Liver (tissue), 9 donors: ENCODE results near the gene NFAT5. TPM values are rescaled to one million over a fixed set of nuclear protein-coding genes. Genes with fewer than 3 reads are reported as not detected.

ENCODE experiments used
- DNase-seq: peaks from one replicate; pipeline ENCODE4 v3.0.0-alpha.2; 2017; ENCODE audit warnings: low spot score
- H3K27ac ChIP-seq, 2 donors: one replicate each; pipeline ENCODE4 v1.7.0; 2013; ENCODE audit warnings: inconsistent platforms in 2 of 2, low read length in 2 of 2, control low read depth in 1 of 2, low read depth in 1 of 2, mild to moderate bottlenecking in 1 of 2
- H3K27me3 ChIP-seq, 4 donors: one replicate each; pipeline versions ENCODE4 v1.6.1 to v1.7.0; 2013; ENCODE audit warnings: low read length in 3 of 4, inconsistent platforms in 1 of 4, mild to moderate bottlenecking in 1 of 4, moderate library complexity in 1 of 4; ENCODE audit not compliant: control insufficient read depth in 4 of 4, insufficient read depth in 4 of 4
- H3K36me3 ChIP-seq, 4 donors: one replicate each; pipeline versions ENCODE4 v1.6.1 to v1.7.0; 2013; ENCODE audit warnings: low read length in 3 of 4, mild to moderate bottlenecking in 3 of 4, low read depth in 1 of 4, moderate library complexity in 1 of 4; ENCODE audit not compliant: control insufficient read depth in 4 of 4, insufficient read depth in 3 of 4
- H3K4me1 ChIP-seq, 4 donors: one replicate each; pipeline versions ENCODE4 v1.6.1 to v1.7.0; 2013; ENCODE audit warnings: low read length in 3 of 4, mild to moderate bottlenecking in 3 of 4, moderate library complexity in 1 of 4; ENCODE audit not compliant: control insufficient read depth in 4 of 4, insufficient read depth in 4 of 4
- H3K4me3 ChIP-seq, 3 donors: one replicate each; pipeline versions ENCODE4 v1.6.1 to v1.7.0; 2013; ENCODE audit warnings: low read length in 3 of 3, control low read depth in 1 of 3, low read depth in 1 of 3, mild to moderate bottlenecking in 1 of 3
- H3K9ac ChIP-seq, 2 donors: one replicate each; pipeline ENCODE4 v1.7.0; 2013; ENCODE audit warnings: low read length in 2 of 2, mild to moderate bottlenecking in 2 of 2, moderate library complexity in 2 of 2, control low read depth in 1 of 2, low read depth in 1 of 2
- H3K9me3 ChIP-seq, 4 donors: one replicate each; pipeline versions ENCODE4 v1.6.1 to v1.7.0; 2013; ENCODE audit warnings: low read length in 3 of 4; ENCODE audit not compliant: control insufficient read depth in 4 of 4
- ATF3 ChIP-seq: IDR thresholded peaks from 2 replicates; pipeline ENCODE4 v1.6.1; 2016; ENCODE audit warnings: antibody characterized with exemption
- CTCF ChIP-seq: fragments of 150-350 bp; IDR thresholded peaks from 2 replicates; pipeline ENCODE4 v1.5.1; 2017; ENCODE audit warnings: improper control_type of control experiment, low read depth, low read length; ENCODE audit not compliant: missing input control
- EGR1 ChIP-seq, 2 donors: IDR thresholded peaks; 2 replicates each; pipeline ENCODE4 v1.6.1; 2016 to 2018; ENCODE audit warnings: antibody characterized with exemption in 2 of 2, low read depth in 2 of 2
- FOXA1 ChIP-seq: IDR thresholded peaks from 2 replicates; pipeline ENCODE4 v1.6.1; 2016; ENCODE audit warnings: antibody characterized with exemption
- HNF4A ChIP-seq, 2 donors: conservative IDR thresholded peaks; 2 replicates each; pipeline ENCODE4 v1.6.1; 2016; ENCODE audit warnings: antibody characterized with exemption in 2 of 2, mild to moderate bottlenecking in 2 of 2
- HNF4G ChIP-seq: IDR thresholded peaks from 2 replicates; pipeline ENCODE4 v1.6.1; 2016; ENCODE audit warnings: antibody characterized with exemption
- MAX ChIP-seq: IDR thresholded peaks from 2 replicates; pipeline ENCODE4 v1.6.1; 2016; ENCODE audit warnings: antibody characterized with exemption
- NR2F2 ChIP-seq: IDR thresholded peaks from 2 replicates; pipeline ENCODE4 v1.6.1; 2016; ENCODE audit warnings: antibody characterized with exemption
- RAD21 ChIP-seq, 2 donors: IDR thresholded peaks; 2 replicates each; pipeline ENCODE4 v1.6.1; 2016; ENCODE audit warnings: antibody characterized with exemption in 2 of 2, mild to moderate bottlenecking in 2 of 2
- REST ChIP-seq: IDR thresholded peaks from 2 replicates; pipeline ENCODE4 v1.6.1; 2016; ENCODE audit warnings: antibody characterized with exemption, mild to moderate bottlenecking
- RXRA ChIP-seq, 2 donors: IDR thresholded peaks; 2 replicates each; pipeline ENCODE4 v1.6.1; 2017 to 2018; ENCODE audit warnings: antibody characterized with exemption in 2 of 2, mild to moderate bottlenecking in 1 of 2
- TAF1 ChIP-seq: conservative IDR thresholded peaks from 2 replicates; pipeline ENCODE4 v1.6.1; 2016; ENCODE audit warnings: antibody characterized with exemption, mild to moderate bottlenecking
- YY1 ChIP-seq: IDR thresholded peaks from 2 replicates; pipeline ENCODE4 v1.6.1; 2016; ENCODE audit warnings: antibody characterized with exemption, mild to moderate bottlenecking
- ZBTB33 ChIP-seq: IDR thresholded peaks from 2 replicates; pipeline ENCODE4 v1.6.1; 2016; ENCODE audit warnings: antibody characterized with exemption
- WGBS: extraction: QIAGEN DNeasy Blood & Tissue Kit; methylation state at CpG from one replicate; pipeline ENCODE4 v1.1.7; 2013; 5-methylcytosine and 5-hydroxymethylcytosine counted together
- polyA plus RNA-seq, 2 donors: library from polyadenylated mRNA; stranded (reverse) in 1 of 2; unstranded in 1 of 2; fragments of 200-250 nt in 1 of 2; fragments of >200 nt in 1 of 2; fragmentation: Nextera tagmentation in 1 of 2; extraction: Ambion mirVana in 1 of 2; gene quantifications; one replicate each; pipeline versions ENCODE4 v1.2.1 to v1.2.3, GENCODE V29; 2013 to 2015
- total RNA-seq, 2 donors: library from RNA; depleted of rRNA; stranded (reverse); fragments of >200 nt; gene quantifications; one replicate each; pipeline ENCODE4 v1.2.3, GENCODE V29; 2014
- donor health status: healthy.
- donor health status: healthy.
- donor health status: healthy.
- donor health status: healthy.
- donor health status: healthy.

Gene NFAT5
- total and polyA plus RNA-seq, 4 donors, result 1.5 to 21.0 (median 11.2) TPM

- Histone ChIP-seq H3K36me3 (no peaks in the 10 kb centered on the region), H3K9ac (no peak overlapping the region), H3K27me3 (no peaks in the 10 kb centered on the region), H3K9me3 (no peaks in the 10 kb centered on the region), H3K27ac (no peak overlapping the region), H3K4me3 (no peak overlapping the region), H3K4me1 (no peaks in the 10 kb centered on the region)
- no peak for TF ChIP-seq REST
- TF ChIP-seq RXRA (IDR thresholded peaks at IDR 0.05), result no peak
- no peak for TF ChIP-seq TAF1
- TF ChIP-seq FOXA1, result no peak
- no peak for TF ChIP-seq RAD21 (IDR thresholded peaks at IDR 0.05)
- TF ChIP-seq ZBTB33, result no peak
- no peak for TF ChIP-seq YY1
- no peak for TF ChIP-seq MAX
- TF ChIP-seq NR2F2, result no peak
- DNase-seq, result no peak
- WGBS, result 91% methylated on average over 2 of the region's 2 CpGs
These were observed 28.1 kb upstream of the NFAT5 start for GRCh38 chr16:69537706-69538080.

- no peak for DNase-seq
- WGBS, result 86% methylated on average over 1 of the region's 1 CpG
- TF ChIP-seq HNF4G (no peak), CTCF (no peak), MAX (no peak), ZBTB33 (no peak), ATF3 (no peak), HNF4A (conservative IDR thresholded peaks at IDR 0.05) (no peak), YY1 (no peak), NR2F2 (no peak), EGR1 (IDR thresholded peaks at IDR 0.05; ENCODE audit: low read depth in 2 of 2) (no peak), REST (no peak)
These were observed 27.0 kb upstream of the NFAT5 start for GRCh38 chr16:69538808-69539207.

More at GRCh38 chr16:69538808-69539207, 27.0 kb upstream of the NFAT5 start:
- H3K4me3 ChIP-seq, result no peak overlapping the region
- H3K4me1 ChIP-seq, result no peaks in the 10 kb centered on the region
- H3K36me3 ChIP-seq, result no peaks in the 10 kb centered on the region
- no peak overlapping the region for H3K27ac ChIP-seq
- no peaks in the 10 kb centered on the region for H3K27me3 ChIP-seq
- H3K9me3 ChIP-seq, result no peaks in the 10 kb centered on the region
- no peak overlapping the region for H3K9ac ChIP-seq
